NCI-H69 (cell line): ENCODE data around the gene PARD3.

Experiments used
- DNase-seq: peaks from one replicate; lab custom pipeline; 2025; lab: John Stamatoyannopoulos, UW

PARD3 gene

GRCh38 chr10:34423673-34424625 lies 391.1 kb downstream of the PARD3 start:
- DNase-seq: no peak

GRCh38 chr10:34420795-34421194 lies 394.3 kb downstream of the PARD3 start:
- no peak for DNase-seq

- DNase-seq: no peak
These were observed 394.8 kb downstream of the PARD3 start for GRCh38 chr10:34420273-34420672.

- no peak for DNase-seq
These were observed 400.1 kb downstream of the PARD3 start for GRCh38 chr10:34415039-34415438.

GRCh38 chr10:34413756-34414587 lies 401.1 kb downstream of the PARD3 start:
- no peak for DNase-seq

- DNase-seq: no peak
These were observed 401.9 kb downstream of the PARD3 start for GRCh38 chr10:34413214-34413613.

GRCh38 chr10:34408956-34409355 lies 406.1 kb downstream of the PARD3 start:
- DNase-seq: no peak

GRCh38 chr10:34408381-34408780 lies 406.7 kb downstream of the PARD3 start:
- DNase-seq: no peak

- DNase-seq: peak; percentile 70
These were observed 407.7 kb downstream of the PARD3 start for GRCh38 chr10:34407324-34407805.

GRCh38 chr10:34406463-34407323 lies 408.4 kb downstream of the PARD3 start:
- DNase-seq: no peak

- DNase-seq: peak; percentile 18
These were observed 409.3 kb downstream of the PARD3 start for GRCh38 chr10:34405611-34406462.

GRCh38 chr10:34403512-34403911 lies 411.6 kb downstream of the PARD3 start:
- DNase-seq: no peak

GRCh38 chr10:34400075-34400474 lies 415.0 kb downstream of the PARD3 start:
- DNase-seq: no peak

- DNase-seq: no peak
These were observed 416.1 kb downstream of the PARD3 start for GRCh38 chr10:34399013-34399412.

GRCh38 chr10:34397324-34397723 lies 417.8 kb downstream of the PARD3 start:
- DNase-seq: no peak

GRCh38 chr10:34396663-34397062 lies 418.4 kb downstream of the PARD3 start:
- DNase-seq: no peak

GRCh38 chr10:34392641-34393170 lies 422.4 kb downstream of the PARD3 start:
- no peak for DNase-seq

GRCh38 chr10:34391168-34391567 lies 423.9 kb downstream of the PARD3 start:
- DNase-seq: peak; percentile 57

GRCh38 chr10:34389801-34390200 lies 425.3 kb downstream of the PARD3 start:
- DNase-seq: no peak

GRCh38 chr10:34386921-34387320 lies 428.2 kb downstream of the PARD3 start:
- no peak for DNase-seq
